HEK293T (cell line): ENCODE measurements around the gene CARMIL3.
"Not testable (repeated sequence)": the region's sequence is repeated elsewhere in the genome, so short reads cannot be mapped to it uniquely, and the experiment has no call there.

Experiments
- CTCF ChIA-PET: fragments of 350-600 bp; formaldehyde crosslinking; extraction: SDS; loops from one replicate; lab custom pipeline; 2021; ENCODE audit warnings: antibody characterized with exemption, inconsistent platforms; lab: Yijun Ruan, JAX
- POLR2A ChIA-PET: fragments of 350-600 bp; formaldehyde crosslinking; extraction: SDS; loops from one replicate; lab custom pipeline; 2020; ENCODE audit warnings: antibody characterized with exemption, inconsistent platforms; lab: Yijun Ruan, JAX
- DNase-seq: peaks from one replicate; pipeline ENCODE4 v3.0.0; 2012; ENCODE audit warnings: mixed read lengths; ENCODE audit errors: extremely low spot score
- ARNT ChIP-seq: fragments of 450-650 bp; IDR thresholded peaks from 2 replicates; pipeline ENCODE4 v1.6.1; 2017; ENCODE audit warnings: mild to moderate bottlenecking
- BHLHE40 ChIP-seq: fragments of 450-650 bp; IDR thresholded peaks from 2 replicates; pipeline ENCODE4 v1.6.1; 2016; ENCODE audit warnings: mild to moderate bottlenecking, moderate library complexity, borderline replicate concordance
- CTBP1 ChIP-seq: fragments of 450-650 bp; IDR thresholded peaks from 2 replicates; pipeline ENCODE4 v1.6.1; 2016; ENCODE audit warnings: borderline replicate concordance
- ELF4 ChIP-seq: fragments of 450-650 bp; IDR thresholded peaks from 2 replicates; pipeline ENCODE4 v1.6.1; 2017; ENCODE audit warnings: antibody characterized with exemption
- FOXA1 ChIP-seq: fragments of 450-650 bp; IDR thresholded peaks from 2 replicates; pipeline ENCODE4 v1.6.1; 2016; ENCODE audit warnings: mild to moderate bottlenecking
- FOXK2 ChIP-seq: fragments of 450-650 bp; IDR thresholded peaks from 2 replicates; pipeline ENCODE4 v1.6.1; 2016; ENCODE audit warnings: mild to moderate bottlenecking
- FOXM1 ChIP-seq: fragments of 450-650 bp; IDR thresholded peaks from 2 replicates; pipeline ENCODE4 v1.6.1; 2017; ENCODE audit warnings: mild to moderate bottlenecking, borderline replicate concordance
- HDGF ChIP-seq: fragments of 450-650 bp; IDR thresholded peaks from 2 replicates; pipeline ENCODE4 v1.6.1; 2017; ENCODE audit warnings: antibody characterized with exemption, borderline replicate concordance
- L3MBTL2 ChIP-seq: fragments of 450-650 bp; conservative IDR thresholded peaks from 2 replicates; pipeline ENCODE4 v1.6.1; 2016; ENCODE audit warnings: mild to moderate bottlenecking
- LEF1 ChIP-seq: fragments of 450-650 bp; IDR thresholded peaks from 2 replicates; pipeline ENCODE4 v1.6.1; 2017; ENCODE audit warnings: mild to moderate bottlenecking, borderline replicate concordance
- NFRKB ChIP-seq: fragments of 450-650 bp; IDR thresholded peaks from 2 replicates; pipeline ENCODE4 v1.6.1; 2016; ENCODE audit warnings: mild to moderate bottlenecking, moderate library complexity
- PKNOX1 ChIP-seq: fragments of 450-650 bp; IDR thresholded peaks from 2 replicates; pipeline ENCODE4 v1.6.1; 2016
- SP1 ChIP-seq: fragments of 450-650 bp; IDR thresholded peaks from 2 replicates; pipeline ENCODE4 v1.6.1; 2017
- SUZ12 ChIP-seq: fragments of 450-650 bp; IDR thresholded peaks from 2 replicates; pipeline ENCODE4 v1.6.1; 2016; ENCODE audit warnings: mild to moderate bottlenecking
- TARDBP ChIP-seq: fragments of 450-650 bp; IDR thresholded peaks from 2 replicates; pipeline ENCODE4 v1.6.1; 2016
- ZNF384 ChIP-seq: fragments of 450-650 bp; IDR thresholded peaks from 2 replicates; pipeline ENCODE4 v1.6.1; 2016

CARMIL3 gene

GRCh38 chr14:24040692-24041091, 11.1 kb upstream of the CARMIL3 start:
- DNase-seq, result no peak
- ChIA-PET CTCF (no interaction called here), POLR2A (interaction anchor here (0.6 to 1.1 kb wide), 2 partner anchors 11 to 15 kb away, joined by 3 read pairs; partner anchors contain the start of gene CARMIL3)
- TF ChIP-seq BHLHE40 (no peak), FOXK2 (no peak), ZNF384 (no peak), TARDBP (no peak), L3MBTL2 (no peak), CTBP1 (no peak), FOXM1 (no peak), ELF4 (no peak), SP1 (no peak), SUZ12 (no peak), HDGF (no peak), FOXA1 (no peak)

- DNase-seq, result no peak
- CTCF ChIA-PET, result interaction anchor here (1.1 to 2.0 kb wide), 2 partner anchors 16 to 48 kb away, joined by 4 to 7 read pairs; no protein-coding TSS in a partner anchor
- TF ChIP-seq SUZ12 (no peak), ELF4 (no peak), SP1 (no peak), CTBP1 (no peak), LEF1 (no peak), BHLHE40 (no peak), ZNF384 (no peak), HDGF (no peak), L3MBTL2 (no peak), PKNOX1 (no peak), TARDBP (no peak), ARNT (no peak), FOXK2 (no peak), NFRKB (no peak), FOXM1 (no peak), FOXA1 (no peak)
- POLR2A ChIA-PET, result interaction anchor here (1.2 kb wide), 1 partner anchor 9 kb away, joined by 8 read pairs; the partner anchor contains the start of gene CARMIL3
Observed at GRCh38 chr14:24042746-24043145, 9.1 kb upstream of the CARMIL3 start.

GRCh38 chr14:24049002-24049401, 2.8 kb upstream of the CARMIL3 start:
- POLR2A ChIA-PET, CTCF ChIA-PET, DNase-seq: not testable (repeated sequence)

GRCh38 chr14:24050753-24051152, 1.1 kb upstream of the CARMIL3 start:
- ChIA-PET POLR2A (interaction anchor here (2.0 kb wide), 1 partner anchor 16 kb away, joined by 10 read pairs; no protein-coding TSS in a partner anchor), CTCF (interaction anchor here (1.1 kb wide), 1 partner anchor 38 kb away, joined by 8 read pairs; no protein-coding TSS in a partner anchor)
- not testable (repeated sequence) for DNase-seq

GRCh38 chr14:24051176-24051788, 527 bp upstream of the CARMIL3 start:
- CTCF ChIA-PET, result interaction anchor here (0.9 to 1.8 kb wide), 4 partner anchors 38 to 110 kb away, joined by 3 to 8 read pairs (median 6); partner anchors contain the start of gene IRF9
- TF ChIP-seq ELF4 (no peak), ZNF384 (no peak), BHLHE40 (no peak), PKNOX1 (no peak), CTBP1 (no peak), ARNT (no peak), FOXA1 (no peak), LEF1 (no peak), L3MBTL2 (no peak)
- no peak for DNase-seq

GRCh38 chr14:24052656-24053547, 1.1 kb downstream of the CARMIL3 start:
- ChIA-PET POLR2A (interaction anchor here (0.6 to 2.4 kb wide), 10 partner anchors 11 to 160 kb away, joined by 3 to 23 read pairs (median 8); partner anchors contain the start of genes CHMP4A, DCAF11, EMC9 and NRL), CTCF (interaction anchor here (1.8 kb wide), 1 partner anchor 56 kb away, joined by 8 read pairs; no protein-coding TSS in a partner anchor)
- no peak for TF ChIP-seq CTBP1
- no peak for TF ChIP-seq FOXM1
- no peak for TF ChIP-seq SUZ12
- no peak for TF ChIP-seq ZNF384
- TF ChIP-seq SP1, result no peak
- TF ChIP-seq FOXK2, result no peak
- no peak for TF ChIP-seq BHLHE40
- no peak for TF ChIP-seq PKNOX1
- no peak for TF ChIP-seq L3MBTL2
- no peak for TF ChIP-seq TARDBP
- TF ChIP-seq ELF4, result no peak
- no peak for TF ChIP-seq HDGF
- TF ChIP-seq NFRKB, result no peak
- TF ChIP-seq LEF1, result no peak
- TF ChIP-seq ARNT, result no peak
- TF ChIP-seq FOXA1, result no peak
- no peak for DNase-seq

More at GRCh38 chr14:24051176-24051788, 527 bp upstream of the CARMIL3 start:
- POLR2A ChIA-PET, result interaction anchor here (0.7 to 2.4 kb wide), 13 partner anchors 9 to 144 kb away, joined by 3 to 23 read pairs (median 8); partner anchors contain the start of genes DCAF11, EMC9, NRL and PCK2
